ENCODE measurements around the gene HSD17B11. TPM values are rescaled to one million over a fixed set of nuclear protein-coding genes. Genes with fewer than 3 reads are reported as not detected.
"Not testable (repeated sequence)": the region's sequence is repeated elsewhere in the genome, so short reads cannot be mapped to it uniquely, and the experiment has no call there.

Gene HSD17B11
- total RNA-seq, 1 donor from 2014 or later = 10.3 TPM

DNA sequence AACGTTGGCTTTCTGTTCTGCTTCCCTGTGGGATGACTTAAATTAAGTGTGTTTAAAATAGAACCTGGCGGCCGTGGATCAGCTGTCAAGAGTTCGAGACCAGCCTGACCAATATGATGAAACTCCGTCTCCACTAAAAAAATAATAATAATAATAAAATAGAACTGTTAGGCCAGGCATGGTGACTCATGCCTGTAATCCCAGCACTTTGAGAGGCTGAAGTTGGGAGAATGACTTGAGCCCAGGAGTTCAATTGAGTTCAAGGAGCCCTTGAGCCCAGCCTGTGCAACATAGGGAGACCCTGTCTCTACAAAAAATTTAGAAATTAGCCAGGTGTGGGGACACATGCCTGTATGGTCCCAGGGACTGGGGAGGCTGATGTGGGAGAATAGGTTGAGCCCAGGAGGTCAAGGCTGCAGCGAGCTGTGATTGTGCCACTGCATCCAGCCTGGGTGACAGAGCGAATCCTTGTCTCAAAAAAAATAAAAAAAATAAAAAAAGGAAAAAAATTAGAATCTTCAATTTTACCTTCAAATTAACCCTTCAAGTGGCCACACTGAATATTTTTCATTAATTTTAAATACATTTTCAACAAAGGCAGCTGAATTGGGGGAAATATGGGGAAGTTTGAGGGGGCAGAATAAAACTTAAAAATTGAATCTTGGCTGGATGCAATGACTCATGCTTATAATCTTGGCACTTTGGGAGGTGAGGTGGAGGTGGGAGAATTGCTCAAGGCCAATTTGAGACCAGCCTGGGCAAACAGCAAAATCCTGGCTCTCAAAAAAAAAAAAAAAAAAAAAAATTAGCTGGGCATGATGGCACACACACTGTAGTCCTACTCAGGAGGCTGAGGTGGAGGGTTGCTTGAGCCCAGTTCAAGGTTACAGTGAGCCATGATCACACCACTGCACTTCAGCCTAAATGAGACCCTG lies 36.6 kb downstream of the HSD17B11 start:
- peaks cover 15% of the 10 kb centered on the region for H3K4me1 Mint-ChIP-seq (ENCODE audit: low read depth)
- TF ChIP-seq CTCF (IDR thresholded peaks at IDR 0.05) = no peak
- no peaks in the 10 kb centered on the region for H3K27me3 Mint-ChIP-seq (ENCODE audit: low read depth)
- no peaks in the 10 kb centered on the region for H3K9me3 Mint-ChIP-seq (ENCODE audit: low read depth)
- H3K36me3 Mint-ChIP-seq (ENCODE audit: low read depth) = no peaks in the 10 kb centered on the region
- H3K27ac Mint-ChIP-seq (ENCODE audit: unreplicated experiment) = peak overlapping the region; percentile 85
- no peak for DNase-seq (ENCODE audit: low spot score)
- H3K4me3 Mint-ChIP-seq (ENCODE audit: unreplicated experiment) = no peak overlapping the region

GRCh38 chr4:87353592-87353991 lies 37.4 kb downstream of the HSD17B11 start:
- peak; percentile 92 for TF ChIP-seq CTCF (IDR thresholded peaks at IDR 0.05)
- H3K4me3 Mint-ChIP-seq (ENCODE audit: unreplicated experiment) = no peak overlapping the region
- no peak for DNase-seq (ENCODE audit: low spot score)
- no peaks in the 10 kb centered on the region for H3K27me3 Mint-ChIP-seq (ENCODE audit: low read depth)
- no peaks in the 10 kb centered on the region for H3K36me3 Mint-ChIP-seq (ENCODE audit: low read depth)
- peak overlapping the region; percentile 85 for H3K27ac Mint-ChIP-seq (ENCODE audit: unreplicated experiment)
- H3K4me1 Mint-ChIP-seq (ENCODE audit: low read depth) = peaks cover 15% of the 10 kb centered on the region
- no peaks in the 10 kb centered on the region for H3K9me3 Mint-ChIP-seq (ENCODE audit: low read depth)

DNA sequence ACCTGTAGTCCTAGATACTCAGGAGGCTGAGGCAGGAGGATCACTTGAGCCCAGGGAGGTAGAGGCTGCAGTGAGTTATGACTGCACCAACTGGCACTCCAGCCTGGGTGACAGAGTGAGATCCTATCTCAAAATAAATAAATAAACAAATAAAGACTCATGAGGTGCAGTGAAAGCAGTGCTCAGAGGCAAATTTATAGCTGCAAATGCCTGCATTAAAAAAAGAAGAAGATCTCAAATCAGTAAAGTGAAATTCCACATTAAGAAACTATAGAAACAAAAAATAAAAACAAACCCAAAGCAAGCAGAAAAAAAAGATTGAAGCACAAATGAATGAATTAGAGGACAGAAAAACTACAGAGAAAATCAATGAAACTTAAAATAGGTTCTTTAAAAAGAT lies 45.8 kb downstream of the HSD17B11 start:
- Mint-ChIP-seq H3K27me3 (ENCODE audit: low read depth) (no peaks in the 10 kb centered on the region), H3K4me3 (ENCODE audit: unreplicated experiment) (no peak overlapping the region), H3K4me1 (ENCODE audit: low read depth) (no peaks in the 10 kb centered on the region), H3K9me3 (ENCODE audit: low read depth) (peaks cover 19% of the 10 kb centered on the region), H3K27ac (ENCODE audit: unreplicated experiment) (peak overlapping the region; percentile 17), H3K36me3 (ENCODE audit: low read depth) (peaks cover 19% of the 10 kb centered on the region)
- no peak for TF ChIP-seq CTCF (IDR thresholded peaks at IDR 0.05)
- no peak for DNase-seq (ENCODE audit: low spot score)

- DNase-seq (ENCODE audit: low spot score) = no peak
These were observed 48.1 kb downstream of the HSD17B11 start for GRCh38 chr4:87342872-87343271.

DNA sequence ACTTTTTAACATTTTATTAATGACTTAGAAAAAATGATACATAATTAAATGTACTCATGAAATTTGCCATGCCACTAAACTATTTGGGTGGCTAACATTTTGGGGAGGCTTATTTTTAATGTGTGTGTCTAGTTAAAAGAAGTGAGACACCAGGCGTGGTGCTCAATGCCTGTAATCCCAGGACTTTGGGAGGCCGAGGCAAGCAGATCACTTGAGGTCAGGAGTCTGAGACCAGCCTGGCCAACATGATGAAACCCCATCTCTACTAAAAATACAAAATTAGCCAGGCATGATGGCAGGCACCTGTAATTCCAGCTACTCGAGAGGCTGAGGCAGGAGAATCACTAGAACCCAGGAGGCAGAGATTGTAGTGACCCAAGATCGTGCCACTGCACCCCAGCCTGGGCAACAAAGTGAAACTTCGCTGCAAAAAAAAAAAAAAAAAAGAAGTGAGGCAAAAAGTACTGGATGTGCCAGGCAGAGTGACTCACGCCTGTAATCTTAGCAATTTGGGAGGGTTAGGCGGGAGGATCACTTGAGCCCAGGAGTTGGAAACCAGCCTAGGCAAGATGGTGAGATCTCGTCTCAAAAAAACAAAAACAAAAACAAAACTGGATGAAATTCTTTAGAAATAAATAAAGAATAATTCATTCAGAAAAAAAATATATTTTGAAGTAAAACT lies 48.9 kb downstream of the HSD17B11 start:
- not testable (repeated sequence) for H3K4me1 Mint-ChIP-seq (ENCODE audit: low read depth); H3K27me3 Mint-ChIP-seq (ENCODE audit: low read depth); DNase-seq (ENCODE audit: low spot score); H3K27ac Mint-ChIP-seq (ENCODE audit: unreplicated experiment); H3K4me3 Mint-ChIP-seq (ENCODE audit: unreplicated experiment)
- Mint-ChIP-seq H3K36me3 (ENCODE audit: low read depth) (peaks cover 23% of the 10 kb centered on the region), H3K9me3 (ENCODE audit: low read depth) (peaks cover 19% of the 10 kb centered on the region)

More at GRCh38 chr4:87342872-87343271, 48.1 kb downstream of the HSD17B11 start:
- Mint-ChIP-seq H3K27me3 (ENCODE audit: low read depth) (no peaks in the 10 kb centered on the region), H3K27ac (ENCODE audit: unreplicated experiment) (no peak overlapping the region), H3K36me3 (ENCODE audit: low read depth) (peaks cover 23% of the 10 kb centered on the region), H3K4me1 (ENCODE audit: low read depth) (no peaks in the 10 kb centered on the region), H3K9me3 (ENCODE audit: low read depth) (peaks cover 19% of the 10 kb centered on the region), H3K4me3 (ENCODE audit: unreplicated experiment) (no peak overlapping the region)
- TF ChIP-seq CTCF (IDR thresholded peaks at IDR 0.05) = no peak

Data from chondrocyte (in vitro differentiated cells).